ENCODE measurements around the gene MVB12B. TPM values are rescaled to one million over a fixed set of nuclear protein-coding genes. Genes with fewer than 3 reads are reported as not detected.

Gene MVB12B
- total RNA-seq, 1 donor, result 5.4 TPM

DNA sequence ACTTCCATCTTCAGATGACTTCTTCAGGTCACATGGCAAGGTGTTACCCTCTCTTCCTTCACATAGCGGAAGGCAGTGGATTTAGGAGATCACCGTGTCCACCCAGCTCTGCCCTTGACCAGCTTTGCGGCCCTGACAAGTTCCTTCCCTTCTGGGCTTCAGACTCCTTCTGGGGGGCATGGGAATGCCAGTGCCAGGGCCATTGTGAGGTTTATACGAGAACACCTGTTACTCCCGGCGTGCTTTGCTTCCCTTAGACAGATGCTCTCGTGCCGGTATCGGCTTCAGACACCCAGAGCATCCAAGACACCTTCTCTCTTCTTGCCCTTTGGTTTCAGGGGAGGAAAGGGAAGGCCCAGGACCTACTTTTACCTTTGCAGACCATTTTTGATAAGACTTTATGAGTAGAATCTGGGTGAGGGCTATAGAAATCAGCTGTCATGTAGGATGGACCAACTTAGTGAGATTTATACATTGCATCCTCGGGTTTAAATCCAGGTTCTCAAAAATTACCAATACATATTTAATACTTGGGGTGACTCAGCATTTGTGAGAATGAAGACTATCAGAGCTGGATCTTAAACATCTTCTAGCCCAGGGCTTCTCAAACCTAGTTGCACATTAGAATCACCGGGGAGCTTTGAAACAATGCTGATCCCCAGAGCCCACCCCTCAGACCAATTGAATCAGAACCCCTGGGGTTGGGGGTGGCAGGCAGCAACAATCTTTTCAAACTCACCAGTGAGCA, 138.2 kb downstream of the MVB12B start:
- H3K79me2 ChIP-seq (ENCODE audit: insufficient read depth, low read length), result no peaks in the 10 kb centered on the region
- no peak overlapping the region for H2AFZ ChIP-seq (ENCODE audit: low read length)
- no peak for DNase-seq (ENCODE audit: insufficient read length, low spot score, missing footprints)
- no peak overlapping the region for H3K27ac ChIP-seq (ENCODE audit: low read depth, low read length)
- H3K27me3 ChIP-seq (ENCODE audit: insufficient read depth, low read length), result no peaks in the 10 kb centered on the region
- no peak overlapping the region for H3K4me3 ChIP-seq (ENCODE audit: insufficient read depth, low read length)
- H3K9me3 ChIP-seq (ENCODE audit: low read depth, low read length), result no peaks in the 10 kb centered on the region
- H3K4me2 ChIP-seq (ENCODE audit: insufficient read depth, low read length), result no peak overlapping the region
- TF ChIP-seq, protein P1, sequence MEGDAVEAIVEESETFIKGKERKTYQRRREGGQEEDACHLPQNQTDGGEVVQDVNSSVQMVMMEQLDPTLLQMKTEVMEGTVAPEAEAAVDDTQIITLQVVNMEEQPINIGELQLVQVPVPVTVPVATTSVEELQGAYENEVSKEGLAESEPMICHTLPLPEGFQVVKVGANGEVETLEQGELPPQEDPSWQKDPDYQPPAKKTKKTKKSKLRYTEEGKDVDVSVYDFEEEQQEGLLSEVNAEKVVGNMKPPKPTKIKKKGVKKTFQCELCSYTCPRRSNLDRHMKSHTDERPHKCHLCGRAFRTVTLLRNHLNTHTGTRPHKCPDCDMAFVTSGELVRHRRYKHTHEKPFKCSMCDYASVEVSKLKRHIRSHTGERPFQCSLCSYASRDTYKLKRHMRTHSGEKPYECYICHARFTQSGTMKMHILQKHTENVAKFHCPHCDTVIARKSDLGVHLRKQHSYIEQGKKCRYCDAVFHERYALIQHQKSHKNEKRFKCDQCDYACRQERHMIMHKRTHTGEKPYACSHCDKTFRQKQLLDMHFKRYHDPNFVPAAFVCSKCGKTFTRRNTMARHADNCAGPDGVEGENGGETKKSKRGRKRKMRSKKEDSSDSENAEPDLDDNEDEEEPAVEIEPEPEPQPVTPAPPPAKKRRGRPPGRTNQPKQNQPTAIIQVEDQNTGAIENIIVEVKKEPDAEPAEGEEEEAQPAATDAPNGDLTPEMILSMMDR (IDR thresholded peaks at IDR 0.05; ENCODE audit: extremely low read depth, low read depth, low read length), result no peak
- H3K36me3 ChIP-seq (ENCODE audit: insufficient read depth, low read length), result no peaks in the 10 kb centered on the region
- H3K4me1 ChIP-seq (ENCODE audit: insufficient read depth, low read length), result no peaks in the 10 kb centered on the region
- no peaks in the 10 kb centered on the region for H4K20me1 ChIP-seq (ENCODE audit: insufficient read depth, low read length)

GRCh38 chr9:126465977-126466376, 139.3 kb downstream of the MVB12B start:
- H3K27me3 ChIP-seq (ENCODE audit: insufficient read depth, low read length), result no peaks in the 10 kb centered on the region
- peaks cover 11% of the 10 kb centered on the region for H3K4me1 ChIP-seq (ENCODE audit: insufficient read depth, low read length)
- DNase-seq (ENCODE audit: insufficient read length, low spot score, missing footprints), result no peak
- no peak overlapping the region for H3K4me3 ChIP-seq (ENCODE audit: insufficient read depth, low read length)
- no peak overlapping the region for H3K4me2 ChIP-seq (ENCODE audit: insufficient read depth, low read length)
- H4K20me1 ChIP-seq (ENCODE audit: insufficient read depth, low read length), result no peaks in the 10 kb centered on the region
- no peak overlapping the region for H3K27ac ChIP-seq (ENCODE audit: low read depth, low read length)
- TF ChIP-seq, protein P1 (IDR thresholded peaks at IDR 0.05; ENCODE audit: extremely low read depth, low read depth, low read length), result no peak
- H3K9me3 ChIP-seq (ENCODE audit: low read depth, low read length), result no peaks in the 10 kb centered on the region
- H3K79me2 ChIP-seq (ENCODE audit: insufficient read depth, low read length), result no peaks in the 10 kb centered on the region
- no peak overlapping the region for H2AFZ ChIP-seq (ENCODE audit: low read length)
- no peaks in the 10 kb centered on the region for H3K36me3 ChIP-seq (ENCODE audit: insufficient read depth, low read length)

DNA sequence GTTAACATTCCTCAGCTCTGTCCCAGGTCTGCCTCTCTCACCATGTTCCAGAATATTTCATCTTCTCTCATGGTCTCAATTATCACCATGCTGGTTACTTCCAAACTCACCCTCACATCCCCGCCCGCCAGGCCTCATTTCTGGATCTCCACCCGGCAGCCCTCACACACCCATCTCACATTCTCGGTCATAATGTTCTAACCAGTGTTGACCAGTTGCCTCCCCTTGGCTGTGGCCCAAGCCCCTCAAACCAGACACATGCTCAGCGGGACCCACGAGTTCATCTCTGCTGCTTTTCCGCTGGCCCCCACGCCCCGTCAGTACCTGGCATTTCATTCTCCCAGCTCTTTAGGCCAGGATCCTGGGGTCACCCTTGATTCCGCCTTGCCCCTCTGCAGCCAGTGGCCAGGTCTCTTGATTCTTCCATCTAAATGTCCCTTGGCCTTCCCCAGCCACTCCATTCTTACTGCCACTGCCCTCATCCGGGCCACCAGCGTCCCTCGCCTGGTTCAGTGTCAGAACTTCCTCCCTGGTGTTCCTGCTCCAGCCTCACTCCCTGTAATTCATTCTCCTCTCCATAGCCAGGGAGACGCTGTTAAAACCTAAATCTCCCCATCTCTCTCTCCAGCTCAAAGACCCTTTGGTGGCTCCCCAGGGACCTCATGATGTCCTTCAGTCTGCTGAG, 141.7 kb downstream of the MVB12B start:
- Histone ChIP-seq H4K20me1 (ENCODE audit: insufficient read depth, low read length) (no peaks in the 10 kb centered on the region), H2AFZ (ENCODE audit: low read length) (no peak overlapping the region)
- no peak for DNase-seq (ENCODE audit: insufficient read length, low spot score, missing footprints)

More for the DNA sequence above, 141.7 kb downstream of the MVB12B start:
- H3K4me3 ChIP-seq (ENCODE audit: insufficient read depth, low read length), result no peak overlapping the region
- H3K9me3 ChIP-seq (ENCODE audit: low read depth, low read length), result no peaks in the 10 kb centered on the region
- H3K27me3 ChIP-seq (ENCODE audit: insufficient read depth, low read length), result no peaks in the 10 kb centered on the region
- no peak overlapping the region for H3K4me2 ChIP-seq (ENCODE audit: insufficient read depth, low read length)
- H3K27ac ChIP-seq (ENCODE audit: low read depth, low read length), result no peak overlapping the region
- TF ChIP-seq, protein P1 (IDR thresholded peaks at IDR 0.05; ENCODE audit: extremely low read depth, low read depth, low read length), result no peak
- H3K4me1 ChIP-seq (ENCODE audit: insufficient read depth, low read length), result peaks cover 30% of the 10 kb centered on the region
- no peaks in the 10 kb centered on the region for H3K36me3 ChIP-seq (ENCODE audit: insufficient read depth, low read length)
- H3K79me2 ChIP-seq (ENCODE audit: insufficient read depth, low read length), result no peaks in the 10 kb centered on the region
